Small intestine (tissue), 4 donors: ENCODE results near the gene NAP1L4. TPM values are rescaled to one million over a fixed set of nuclear protein-coding genes. Genes with fewer than 3 reads are reported as not detected.

ENCODE experiments used
- polyA plus RNA-seq, 4 donors: library from polyadenylated mRNA; stranded (reverse) in 3 of 4; unstranded in 1 of 4; fragments of 200-250 nt in 3 of 4; fragments of 120-200 nt in 1 of 4; gene quantifications; one replicate each; pipeline versions ENCODE4 v1.2.1 to v1.2.3, GENCODE V29; 2013
- donor health status: healthy with polysubstance abuse.
- donor health status: Bipolar disorder and iron deficiency.
- donor health status: healthy.

NAP1L4 gene
- polyA plus RNA-seq, 4 donors: 75.1 to 108 (median 84.6) TPM

Other genes starting within 250 kb of the NAP1L4 start
- 100 to 1,000 TPM in 1 of 4 donors, 10 to 100 TPM in 1, 1 to 10 TPM in 2; 4.0 to 328 (median 17.7) TPM for gene CDKN1C, start 106.6 kb downstream of the NAP1L4 start, polyA plus RNA-seq
- gene PHLDA2, start 62.9 kb downstream of the NAP1L4 start, polyA plus RNA-seq: 10 to 100 TPM in 3 of 4 donors, 1 to 10 TPM in 1; 5.7 to 55.1 (median 25.2) TPM
- gene CARS1, start 65.1 kb upstream of the NAP1L4 start, polyA plus RNA-seq: 10 to 100 TPM; 36.0 to 69.8 (median 42.9) TPM
- 10 to 100 TPM in 2 of 4 donors, 1 to 10 TPM in 2; 1.6 to 16.3 (median 7.9) TPM for gene OSBPL5, start 173.0 kb upstream of the NAP1L4 start, polyA plus RNA-seq
- not detected for gene MRGPRG, start 226.5 kb upstream of the NAP1L4 start, polyA plus RNA-seq
- under 1 TPM in 1 of 4 donors, not detected in 3; 0.22 TPM for gene MRGPRE, start 240.1 kb upstream of the NAP1L4 start, polyA plus RNA-seq